ENCODE measurements around the gene SFT2D2. TPM values are rescaled to one million over a fixed set of nuclear protein-coding genes. Genes with fewer than 3 reads are reported as not detected.
A peak's percentile ranks its signal among the peaks of the same experiment; 100 is the strongest.

Gene SFT2D2
- total RNA-seq, 1 experiment from 2014 or later, result 32.1 TPM

GRCh38 chr1:168243636-168244212, 17.9 kb downstream of the SFT2D2 start:
- Histone ChIP-seq H3K23me2 (ENCODE audit: insufficient read length, low read depth, low read length, poor library complexity, severe bottlenecking) (no peaks in the 10 kb centered on the region), H2BK5ac (ENCODE audit: insufficient read length, low read length) (no peak overlapping the region), H3K4me1 (ENCODE audit: insufficient read depth, low read length) (no peaks in the 10 kb centered on the region), H4K5ac (ENCODE audit: insufficient read length, low read depth, low read length) (no peak overlapping the region), H2BK20ac (ENCODE audit: low read depth, low read length, poor library complexity, severe bottlenecking) (no peak overlapping the region), H4K8ac (replicated peaks; ENCODE audit: insufficient read length, low read depth, low read length) (no peak overlapping the region), H3K56ac (ENCODE audit: insufficient read length, low read depth, low read length) (no peak overlapping the region), H3K14ac (ENCODE audit: insufficient read depth, low read length) (no peak overlapping the region), H2BK12ac (ENCODE audit: insufficient read length, low read depth, low read length) (no peak overlapping the region), H3K4ac (ENCODE audit: low read depth, low read length) (no peak overlapping the region), H3K9ac (ENCODE audit: extremely low read depth, insufficient read length, low read length) (no peak overlapping the region), H3K79me1 (ENCODE audit: insufficient read depth, low read depth, low read length, poor library complexity, severe bottlenecking) (no peaks in the 10 kb centered on the region), H2BK120ac (ENCODE audit: low read depth, low read length, poor library complexity, severe bottlenecking) (no peak overlapping the region), H3K23ac (ENCODE audit: insufficient read length, low read depth, low read length) (no peak overlapping the region), H3K27me3 (ENCODE audit: insufficient read depth, low read length) (no peaks in the 10 kb centered on the region), H3K4me2 (ENCODE audit: insufficient read depth, insufficient read length, low read length) (no peak overlapping the region), H2AK5ac (ENCODE audit: insufficient read length, low read length) (no peak overlapping the region), H4K20me1 (ENCODE audit: control insufficient read depth, insufficient read depth, insufficient read length) (no peaks in the 10 kb centered on the region), H3K18ac (ENCODE audit: insufficient read length, low read depth, low read length) (no peak overlapping the region), H4K91ac (ENCODE audit: insufficient read length, low read depth, low read length) (no peak overlapping the region), H2AFZ (ENCODE audit: low read length) (no peak overlapping the region), H2BK15ac (ENCODE audit: low read depth, low read length) (no peak overlapping the region), H3K9me3 (ENCODE audit: control insufficient read depth, low read depth, low read length) (no peaks in the 10 kb centered on the region), H3K79me2 (ENCODE audit: insufficient read depth, low read length) (no peaks in the 10 kb centered on the region), H3K27ac (ENCODE audit: insufficient read length, low read depth, low read length) (no peak overlapping the region), H3T11ph (ENCODE audit: low read length) (no peak overlapping the region)
- H3K36me3 Mint-ChIP-seq (ENCODE audit: insufficient read depth in 1 of 3, low read depth in 3 of 3), result peaks cover 16 to 76% (median 64%) of the 10 kb centered on the region in 3 experiments
- H3K4me3 Mint-ChIP-seq, result no peak overlapping the region
- H3K4me1 Mint-ChIP-seq, result peaks cover 9 to 10% of the 10 kb centered on the region in 2 experiments
- TF ChIP-seq, protein P1, sequence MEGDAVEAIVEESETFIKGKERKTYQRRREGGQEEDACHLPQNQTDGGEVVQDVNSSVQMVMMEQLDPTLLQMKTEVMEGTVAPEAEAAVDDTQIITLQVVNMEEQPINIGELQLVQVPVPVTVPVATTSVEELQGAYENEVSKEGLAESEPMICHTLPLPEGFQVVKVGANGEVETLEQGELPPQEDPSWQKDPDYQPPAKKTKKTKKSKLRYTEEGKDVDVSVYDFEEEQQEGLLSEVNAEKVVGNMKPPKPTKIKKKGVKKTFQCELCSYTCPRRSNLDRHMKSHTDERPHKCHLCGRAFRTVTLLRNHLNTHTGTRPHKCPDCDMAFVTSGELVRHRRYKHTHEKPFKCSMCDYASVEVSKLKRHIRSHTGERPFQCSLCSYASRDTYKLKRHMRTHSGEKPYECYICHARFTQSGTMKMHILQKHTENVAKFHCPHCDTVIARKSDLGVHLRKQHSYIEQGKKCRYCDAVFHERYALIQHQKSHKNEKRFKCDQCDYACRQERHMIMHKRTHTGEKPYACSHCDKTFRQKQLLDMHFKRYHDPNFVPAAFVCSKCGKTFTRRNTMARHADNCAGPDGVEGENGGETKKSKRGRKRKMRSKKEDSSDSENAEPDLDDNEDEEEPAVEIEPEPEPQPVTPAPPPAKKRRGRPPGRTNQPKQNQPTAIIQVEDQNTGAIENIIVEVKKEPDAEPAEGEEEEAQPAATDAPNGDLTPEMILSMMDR (conservative IDR thresholded peaks at IDR 0.05), result no peak
- no peaks in the 10 kb centered on the region for H3K27me3 Mint-ChIP-seq (ENCODE audit: low read depth)
- no CpG with 5 or more reads among the region's 3 CpGs for WGBS (ENCODE audit: extremely low coverage, insufficient read length, low lambda C conversion rate)
- H3K27ac Mint-ChIP-seq, result peak overlapping the region in 2 of 3 experiments; percentile 22 to 77; a peak in 2 of 7 replicates
- no peak for DNase-seq
- H3K9me3 Mint-ChIP-seq, result no peaks in the 10 kb centered on the region

All from H9 (cell line).